ENCODE results near the gene ATF7. TPM values are rescaled to one million over a fixed set of nuclear protein-coding genes. Genes with fewer than 3 reads are reported as not detected.

Gene ATF7
- total RNA-seq, 1 donor from 2014 or later: 10.5 TPM

- peak; percentile 67 for DNase-seq (ENCODE audit: low read depth, low spot score)
These were observed 29.2 kb downstream of the ATF7 start for GRCh38 chr12:53596920-53597363.

GRCh38 chr12:53594897-53595615 is 31.1 kb downstream of the ATF7 start:
- peak; percentile 53 for DNase-seq (ENCODE audit: low read depth, low spot score)

GRCh38 chr12:53593707-53594106 is 32.5 kb downstream of the ATF7 start:
- DNase-seq (ENCODE audit: low read depth, low spot score): no peak

GRCh38 chr12:53593031-53593430 is 33.2 kb downstream of the ATF7 start:
- no peak for DNase-seq (ENCODE audit: low read depth, low spot score)

GRCh38 chr12:53592426-53592825 is 33.8 kb downstream of the ATF7 start:
- no peak for DNase-seq (ENCODE audit: low read depth, low spot score)

GRCh38 chr12:53591301-53592206 is 34.6 kb downstream of the ATF7 start:
- DNase-seq (ENCODE audit: low read depth, low spot score): no peak

GRCh38 chr12:53590652-53591051 is 35.5 kb downstream of the ATF7 start:
- no peak for DNase-seq (ENCODE audit: low read depth, low spot score)

GRCh38 chr12:53589915-53590314 is 36.3 kb downstream of the ATF7 start:
- no peak for DNase-seq (ENCODE audit: low read depth, low spot score)

GRCh38 chr12:53589423-53589822 is 36.8 kb downstream of the ATF7 start:
- no peak for DNase-seq (ENCODE audit: low read depth, low spot score)

GRCh38 chr12:53588123-53588522 is 38.1 kb downstream of the ATF7 start:
- DNase-seq (ENCODE audit: low read depth, low spot score): no peak

- no peak for DNase-seq (ENCODE audit: low read depth, low spot score)
These were observed 39.4 kb downstream of the ATF7 start for GRCh38 chr12:53586745-53587144.

- no peak for DNase-seq (ENCODE audit: low read depth, low spot score)
These were observed 40.6 kb downstream of the ATF7 start for GRCh38 chr12:53585448-53586125.

- no peak for DNase-seq (ENCODE audit: low read depth, low spot score)
These were observed 46.6 kb downstream of the ATF7 start for GRCh38 chr12:53579545-53579955.

GRCh38 chr12:53578783-53579182 is 47.4 kb downstream of the ATF7 start:
- DNase-seq (ENCODE audit: low read depth, low spot score): no peak

- DNase-seq (ENCODE audit: low read depth, low spot score): no peak
These were observed 48.2 kb downstream of the ATF7 start for GRCh38 chr12:53577941-53578352.

GRCh38 chr12:53575502-53576249 is 50.5 kb downstream of the ATF7 start:
- DNase-seq (ENCODE audit: low read depth, low spot score): no peak

- DNase-seq (ENCODE audit: low read depth, low spot score): no peak
These were observed 53.9 kb downstream of the ATF7 start for GRCh38 chr12:53572134-53572758.

- no peak for DNase-seq (ENCODE audit: low read depth, low spot score)
These were observed 54.9 kb downstream of the ATF7 start for GRCh38 chr12:53571295-53571694.

GRCh38 chr12:53568809-53569557 is 57.2 kb downstream of the ATF7 start:
- DNase-seq (ENCODE audit: low read depth, low spot score): no peak

All from pulmonary artery endothelial cell (primary cell).